Head of caudate nucleus (tissue), 42 donors: ENCODE results near the gene NTM.

Source experiments
- DNase-seq, 42 donors: peaks; one replicate each; pipeline versions ENCODE4 v3.0.0 to v3.0.0-alpha.2; 2020 to 2021; ENCODE audit warnings: mixed read lengths in 7 of 42
- intact Hi-C: fragments of 100-400 bp; cut with DNase I; formaldehyde crosslinking; loops from one replicate; pipeline ENCODE4 v1.15.0; 2022

Gene NTM

GRCh38 chr11:131663405-131664200 lies 293.2 kb downstream of the NTM start:
- intact Hi-C loops: loop anchor here (2.0 kb wide), 1 partner anchor 79 kb away; no protein-coding TSS in a partner anchor
- peak; percentile 66 to 93 (median 86) for DNase-seq

GRCh38 chr11:131664293-131664692 lies 293.9 kb downstream of the NTM start:
- intact Hi-C loops: loop anchor here (2.0 kb wide), 1 partner anchor 79 kb away; no protein-coding TSS in a partner anchor
- DNase-seq: peak in 3 of 42 donors; percentile 8 to 21 (median 15)

GRCh38 chr11:131664816-131665215 lies 294.4 kb downstream of the NTM start:
- peak in 32 of 42 donors; percentile 41 to 85 (median 66) for DNase-seq
- intact Hi-C loops: loop anchor here (2.0 kb wide), 1 partner anchor 80 kb away; no protein-coding TSS in a partner anchor

- intact Hi-C loops: loop anchor here (2.0 kb wide), 1 partner anchor 81 kb away; no protein-coding TSS in a partner anchor
- DNase-seq: peak in 8 of 42 donors; percentile 14 to 76 (median 50)
Measured at GRCh38 chr11:131665344-131665968, 295.0 kb downstream of the NTM start.

- DNase-seq: peak in 5 of 42 donors; percentile 8 to 40 (median 13)
- intact Hi-C loops: no loop called here
Measured at GRCh38 chr11:131666006-131666405, 295.6 kb downstream of the NTM start.

GRCh38 chr11:131666617-131667016 lies 296.2 kb downstream of the NTM start:
- intact Hi-C loops: no loop called here
- DNase-seq: peak in 6 of 42 donors; percentile 5 to 37 (median 10)

- DNase-seq: peak in 6 of 42 donors; percentile 4 to 29 (median 8)
Measured at GRCh38 chr11:131667566-131667965, 297.2 kb downstream of the NTM start.

GRCh38 chr11:131668500-131669400 lies 298.3 kb downstream of the NTM start:
- intact Hi-C loops: no loop called here
- DNase-seq: peak; percentile 42 to 93 (median 74)

More at GRCh38 chr11:131667566-131667965, 297.2 kb downstream of the NTM start:
- intact Hi-C loops: no loop called here

GRCh38 chr11:131669401-131669780 lies 299.0 kb downstream of the NTM start:
- intact Hi-C loops: no loop called here
- DNase-seq: peak in 4 of 42 donors; percentile 6 to 34 (median 12)

- DNase-seq: peak in 3 of 42 donors; percentile 6 to 30 (median 25)
- intact Hi-C loops: loop anchor here (5.0 to 10.0 kb wide), 2 partner anchors 426 to 604 kb away; no protein-coding TSS in a partner anchor
Measured at GRCh38 chr11:131670876-131671275, 300.5 kb downstream of the NTM start.

GRCh38 chr11:131671320-131671719 lies 300.9 kb downstream of the NTM start:
- peak in 3 of 42 donors; percentile 8 to 33 (median 28) for DNase-seq
- intact Hi-C loops: loop anchor here (5.0 to 10.0 kb wide), 2 partner anchors 427 to 604 kb away; no protein-coding TSS in a partner anchor

GRCh38 chr11:131671734-131672133 lies 301.3 kb downstream of the NTM start:
- DNase-seq: peak in 41 of 42 donors; percentile 46 to 85 (median 66)
- intact Hi-C loops: loop anchor here (5.0 to 10.0 kb wide), 2 partner anchors 427 to 604 kb away; no protein-coding TSS in a partner anchor

- DNase-seq: peak in 22 of 42 donors; percentile 41 to 74 (median 58)
Measured at GRCh38 chr11:131672191-131672590, 301.8 kb downstream of the NTM start.

GRCh38 chr11:131674051-131674755 lies 303.8 kb downstream of the NTM start:
- peak; percentile 51 to 96 (median 91) for DNase-seq
- intact Hi-C loops: loop anchor here (5.0 to 10.0 kb wide), 2 partner anchors 429 to 607 kb away; no protein-coding TSS in a partner anchor

More at GRCh38 chr11:131672191-131672590, 301.8 kb downstream of the NTM start:
- intact Hi-C loops: loop anchor here (5.0 to 10.0 kb wide), 2 partner anchors 427 to 605 kb away; no protein-coding TSS in a partner anchor

- intact Hi-C loops: loop anchor here (10.0 kb wide), 1 partner anchor 431 kb away; no protein-coding TSS in a partner anchor
- DNase-seq: no peak
Measured at GRCh38 chr11:131675121-131675888, 304.9 kb downstream of the NTM start.

GRCh38 chr11:131677828-131678470 lies 307.5 kb downstream of the NTM start:
- peak in 3 of 42 donors; percentile 4 to 11 (median 11) for DNase-seq
- intact Hi-C loops: loop anchor here (10.0 kb wide), 1 partner anchor 433 kb away; no protein-coding TSS in a partner anchor
